ENCODE data around the gene KNDC1.

DNA sequence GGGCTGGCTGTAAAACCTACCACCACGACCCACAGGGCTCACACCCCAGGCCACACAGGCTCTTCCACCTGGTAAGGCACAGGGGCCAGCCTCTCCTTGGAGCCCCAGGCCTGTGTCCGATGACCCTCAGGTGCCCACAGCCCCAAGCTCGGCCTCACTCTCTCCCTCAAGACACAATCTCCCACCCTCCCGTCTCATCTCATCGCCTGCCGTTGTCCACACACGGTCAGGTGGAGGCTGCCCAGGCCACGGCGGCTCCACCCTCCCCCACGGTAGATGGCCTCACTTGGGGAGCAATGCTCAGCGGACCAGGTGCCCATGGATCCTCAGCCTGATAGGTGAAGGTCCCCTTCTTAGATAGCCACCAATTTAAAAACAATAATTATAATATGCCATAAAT is 61.3 kb downstream of the KNDC1 start:
- TF ChIP-seq CTCF (IDR thresholded peaks at IDR 0.05) (no peak), POLR2A (IDR thresholded peaks at IDR 0.05) (no peak)
